Progenitor cell of endocrine pancreas (in vitro differentiated cells): Measurements from ENCODE around the gene PIP5K1B. TPM values are rescaled to one million over a fixed set of nuclear protein-coding genes. Genes with fewer than 3 reads are reported as not detected.
A peak's percentile ranks its signal among the peaks of the same experiment; 100 is the strongest.

Experiments used
- DNase-seq: peaks from one replicate; pipeline ENCODE4 v3.0.0; 2021; ENCODE audit warnings: low spot score; ENCODE audit not compliant: unreplicated experiment
- H3K27ac Mint-ChIP-seq: 2 replicates; pipeline ENCODE4 v1.8.0; 2021; ENCODE audit warnings: mild to moderate bottlenecking, moderate library complexity, mixed read lengths
- H3K27me3 Mint-ChIP-seq: 2 replicates; pipeline ENCODE4 v1.8.0; 2021; ENCODE audit warnings: mixed read lengths
- H3K36me3 Mint-ChIP-seq: 2 replicates; pipeline ENCODE4 v1.8.0; 2022; ENCODE audit warnings: mixed read lengths; ENCODE audit not compliant: insufficient read depth
- H3K4me1 Mint-ChIP-seq: 2 replicates; pipeline ENCODE4 v1.8.0; 2021; ENCODE audit warnings: low read depth, mixed read lengths
- H3K4me3 Mint-ChIP-seq: 2 replicates; pipeline ENCODE4 v1.8.0; 2021; ENCODE audit warnings: low read depth, mild to moderate bottlenecking, moderate library complexity, mixed read lengths
- H3K9me3 Mint-ChIP-seq: 2 replicates; pipeline ENCODE4 v1.8.0; 2021; ENCODE audit warnings: low read depth, mixed read lengths
- CTCF ChIP-seq: fragments of 200-600 bp; sonication (generic); IDR thresholded peaks from one replicate; pipeline ENCODE4 v1.5.0; 2021; ENCODE audit warnings: antibody characterized with exemption, mild to moderate bottlenecking; ENCODE audit not compliant: unreplicated experiment
- total RNA-seq: library from RNA; stranded (reverse); gene quantifications from 2 replicates; pipeline ENCODE4 v1.2.1, GENCODE V29; 2021

Gene PIP5K1B
- total RNA-seq, 1 donor from 2014 or later: 1.5 TPM

GRCh38 chr9:68778635-68779034, 73.6 kb downstream of the PIP5K1B start:
- H3K4me3 Mint-ChIP-seq: no peak overlapping the region
- H3K9me3 Mint-ChIP-seq: no peaks in the 10 kb centered on the region
- peaks cover 2% of the 10 kb centered on the region for H3K4me1 Mint-ChIP-seq
- no peak for DNase-seq
- H3K27ac Mint-ChIP-seq: no peak overlapping the region
- no peak for TF ChIP-seq CTCF
- no peaks in the 10 kb centered on the region for H3K27me3 Mint-ChIP-seq
- no peaks in the 10 kb centered on the region for H3K36me3 Mint-ChIP-seq

GRCh38 chr9:68779558-68780379, 74.7 kb downstream of the PIP5K1B start:
- no peaks in the 10 kb centered on the region for H3K27me3 Mint-ChIP-seq
- peaks cover 2% of the 10 kb centered on the region for H3K4me1 Mint-ChIP-seq
- H3K36me3 Mint-ChIP-seq: no peaks in the 10 kb centered on the region
- peak; percentile 94 for DNase-seq
- H3K9me3 Mint-ChIP-seq: no peaks in the 10 kb centered on the region
- peak; percentile 44 for TF ChIP-seq CTCF
- H3K4me3 Mint-ChIP-seq: no peak overlapping the region
- H3K27ac Mint-ChIP-seq: no peak overlapping the region

- H3K4me3 Mint-ChIP-seq: no peak overlapping the region
- no peak for TF ChIP-seq CTCF
- no peaks in the 10 kb centered on the region for H3K36me3 Mint-ChIP-seq
- peaks cover 2% of the 10 kb centered on the region for H3K4me1 Mint-ChIP-seq
- H3K27ac Mint-ChIP-seq: no peak overlapping the region
- DNase-seq: no peak
- no peaks in the 10 kb centered on the region for H3K9me3 Mint-ChIP-seq
- no peaks in the 10 kb centered on the region for H3K27me3 Mint-ChIP-seq
Measured at GRCh38 chr9:68780380-68780712, 75.3 kb downstream of the PIP5K1B start.

- H3K27me3 Mint-ChIP-seq: no peaks in the 10 kb centered on the region
- no peak overlapping the region for H3K4me3 Mint-ChIP-seq
- DNase-seq: no peak
- no peak for TF ChIP-seq CTCF
- no peak overlapping the region for H3K27ac Mint-ChIP-seq
- H3K4me1 Mint-ChIP-seq: peaks cover 2% of the 10 kb centered on the region
- no peaks in the 10 kb centered on the region for H3K36me3 Mint-ChIP-seq
- no peaks in the 10 kb centered on the region for H3K9me3 Mint-ChIP-seq
Measured at GRCh38 chr9:68780720-68781119, 75.7 kb downstream of the PIP5K1B start.

GRCh38 chr9:68781928-68782327, 76.9 kb downstream of the PIP5K1B start:
- H3K27ac Mint-ChIP-seq: no peak overlapping the region
- TF ChIP-seq CTCF: no peak
- peak overlapping the region; percentile 2 for H3K4me3 Mint-ChIP-seq
- H3K9me3 Mint-ChIP-seq: no peaks in the 10 kb centered on the region
- DNase-seq: no peak
- no peaks in the 10 kb centered on the region for H3K36me3 Mint-ChIP-seq
- H3K4me1 Mint-ChIP-seq: peaks cover 2% of the 10 kb centered on the region
- H3K27me3 Mint-ChIP-seq: no peaks in the 10 kb centered on the region
